Mesothelial cell of epicardium (in vitro differentiated cells): Measurements from ENCODE around the gene GGT6. TPM values are rescaled to one million over a fixed set of nuclear protein-coding genes. Genes with fewer than 3 reads are reported as not detected.

ENCODE experiments used
- DNase-seq, 2 experiments: peaks; one replicate each; pipeline ENCODE4 v3.0.0; 2021; ENCODE audit warnings: low spot score in 2 of 2; ENCODE audit not compliant: unreplicated experiment in 2 of 2
- H3K27ac Mint-ChIP-seq: 2 replicates; pipeline ENCODE4 v1.8.0; 2021; ENCODE audit warnings: mixed read lengths
- H3K27me3 Mint-ChIP-seq: 2 replicates; pipeline ENCODE4 v1.8.0; 2021; ENCODE audit warnings: low read depth, mixed read lengths
- H3K36me3 Mint-ChIP-seq: 2 replicates; pipeline ENCODE4 v1.8.0; 2021; ENCODE audit warnings: mixed read lengths
- H3K4me1 Mint-ChIP-seq: 2 replicates; pipeline ENCODE4 v1.8.0; 2021; ENCODE audit warnings: mixed read lengths
- H3K4me3 Mint-ChIP-seq: 2 replicates; pipeline ENCODE4 v1.8.0; 2021; ENCODE audit warnings: mild to moderate bottlenecking, moderate library complexity, mixed read lengths
- H3K9me3 Mint-ChIP-seq: 2 replicates; pipeline ENCODE4 v1.8.0; 2021; ENCODE audit warnings: mixed read lengths
- CTCF ChIP-seq: fragments of 200-600 bp; sonication (generic); IDR thresholded peaks from one replicate; pipeline ENCODE4 v1.5.0; 2021; ENCODE audit warnings: antibody characterized with exemption; ENCODE audit not compliant: unreplicated experiment
- total RNA-seq: library from RNA; stranded (reverse); gene quantifications from 3 replicates; pipeline ENCODE4 v1.2.1, GENCODE V29; 2021

Gene GGT6
- total RNA-seq, 1 donor from 2014 or later = 0.27 TPM

- Mint-ChIP-seq H3K9me3 (no peaks in the 10 kb centered on the region), H3K36me3 (peaks cover 28% of the 10 kb centered on the region), H3K27ac (peak overlapping the region; percentile 97), H3K27me3 (no peaks in the 10 kb centered on the region), H3K4me3 (peak overlapping the region; percentile 33), H3K4me1 (peaks cover 73% of the 10 kb centered on the region)
- DNase-seq = peak; percentile 79
- no peak for TF ChIP-seq CTCF
Observed at GRCh38 chr17:4604111-4604644, 43.8 kb upstream of the GGT6 start.

- H3K4me3 Mint-ChIP-seq = no peak overlapping the region
- H3K4me1 Mint-ChIP-seq = peaks cover 69% of the 10 kb centered on the region
- H3K27me3 Mint-ChIP-seq = no peaks in the 10 kb centered on the region
- H3K27ac Mint-ChIP-seq = peak overlapping the region; percentile 69
- TF ChIP-seq CTCF = no peak
- peaks cover 26% of the 10 kb centered on the region for H3K36me3 Mint-ChIP-seq
- H3K9me3 Mint-ChIP-seq = no peaks in the 10 kb centered on the region
- DNase-seq = no peak
Observed at GRCh38 chr17:4602041-4602440, 41.7 kb upstream of the GGT6 start.

GRCh38 chr17:4601326-4601725, 40.9 kb upstream of the GGT6 start:
- Mint-ChIP-seq H3K27me3 (no peaks in the 10 kb centered on the region), H3K4me1 (peaks cover 65% of the 10 kb centered on the region), H3K36me3 (peaks cover 27% of the 10 kb centered on the region), H3K27ac (peak overlapping the region; percentile 97), H3K9me3 (no peaks in the 10 kb centered on the region), H3K4me3 (no peak overlapping the region)
- TF ChIP-seq CTCF = no peak
- DNase-seq = no peak

GRCh38 chr17:4600563-4600962, 40.2 kb upstream of the GGT6 start:
- no peak for TF ChIP-seq CTCF
- no peaks in the 10 kb centered on the region for H3K9me3 Mint-ChIP-seq
- peaks cover 24% of the 10 kb centered on the region for H3K36me3 Mint-ChIP-seq
- no peak for DNase-seq
- H3K27me3 Mint-ChIP-seq = no peaks in the 10 kb centered on the region
- no peak overlapping the region for H3K4me3 Mint-ChIP-seq
- peaks cover 62% of the 10 kb centered on the region for H3K4me1 Mint-ChIP-seq
- peak overlapping the region; percentile 97 for H3K27ac Mint-ChIP-seq

- Mint-ChIP-seq H3K27me3 (no peaks in the 10 kb centered on the region), H3K27ac (peak overlapping the region; percentile 97), H3K36me3 (peaks cover 24% of the 10 kb centered on the region)
Observed at GRCh38 chr17:4599505-4600281, 39.3 kb upstream of the GGT6 start.

More at GRCh38 chr17:4599505-4600281, 39.3 kb upstream of the GGT6 start:
- peak overlapping the region; percentile 22 for H3K4me3 Mint-ChIP-seq
- no peak for TF ChIP-seq CTCF
- DNase-seq = peak; percentile 69 to 83
- no peaks in the 10 kb centered on the region for H3K9me3 Mint-ChIP-seq
- peaks cover 62% of the 10 kb centered on the region for H3K4me1 Mint-ChIP-seq
